CD4-positive, alpha-beta memory T cell (primary cell): ENCODE measurements around the gene CD83. TPM values are rescaled to one million over a fixed set of nuclear protein-coding genes. Genes with fewer than 3 reads are reported as not detected.

Source experiments
- CTCF ChIA-PET: fragments of 350-600 bp; sonication (Branson Sonifier 250); formaldehyde crosslinking; loops from one replicate; lab custom pipeline; 2021; ENCODE audit warnings: inconsistent platforms; ENCODE audit not compliant: partially characterized antibody; lab: Charles Lee
- POLR2A ChIA-PET: fragments of 350-600 bp; sonication (Branson Sonifier 250); formaldehyde crosslinking; loops from one replicate; lab custom pipeline; 2021; ENCODE audit not compliant: partially characterized antibody; lab: Charles Lee
- DNase-seq, 5 donors: peaks; one replicate each; pipeline versions ENCODE4 v3.0.0 to v3.0.0-alpha.2; 2020 to 2022; ENCODE audit warnings: mixed read lengths in 1 of 5
- H3K27ac ChIP-seq: one replicate; pipeline ENCODE4 v1.7.0; 2013; ENCODE audit warnings: low read depth, low read length
- H3K27me3 ChIP-seq: 2 replicates; pipeline ENCODE4 v1.7.0; 2013; ENCODE audit warnings: mild to moderate bottlenecking, low read length, moderate library complexity; ENCODE audit not compliant: insufficient read depth
- H3K36me3 ChIP-seq: 2 replicates; pipeline ENCODE4 v1.7.0; 2013; ENCODE audit warnings: mild to moderate bottlenecking, low read length, moderate library complexity; ENCODE audit not compliant: insufficient read depth
- H3K4me1 ChIP-seq: 2 replicates; pipeline ENCODE4 v1.7.0; 2013; ENCODE audit warnings: mild to moderate bottlenecking, low read length, moderate library complexity; ENCODE audit not compliant: insufficient read depth
- H3K4me3 ChIP-seq, 2 donors: one replicate each; pipeline ENCODE4 v1.7.0; 2013; ENCODE audit warnings: low read length in 2 of 2, mild to moderate bottlenecking in 1 of 2
- H3K9me3 ChIP-seq, 2 donors: one replicate each; pipeline ENCODE4 v1.7.0; 2013; ENCODE audit warnings: low read length in 2 of 2, control low read depth in 1 of 2; ENCODE audit not compliant: control insufficient read depth in 1 of 2
- H3K27ac Mint-ChIP-seq, 7 donors: one replicate each; pipeline ENCODE4 v1.8.0; 2020 to 2021; ENCODE audit warnings: mixed read lengths in 7 of 7, mild to moderate bottlenecking in 6 of 7, inconsistent platforms in 3 of 7, moderate library complexity in 3 of 7
- H3K27me3 Mint-ChIP-seq, 2 donors: one replicate each; pipeline ENCODE4 v1.8.0; 2020 to 2021; ENCODE audit warnings: mixed read lengths in 2 of 2
- H3K36me3 Mint-ChIP-seq, 2 donors: one replicate each; pipeline ENCODE4 v1.8.0; 2020 to 2021; ENCODE audit warnings: mixed read lengths in 2 of 2, inconsistent platforms in 1 of 2, mild to moderate bottlenecking in 1 of 2
- H3K4me1 Mint-ChIP-seq, 4 donors: one replicate each; pipeline ENCODE4 v1.8.0; 2020 to 2021; ENCODE audit warnings: mixed read lengths in 4 of 4, mild to moderate bottlenecking in 1 of 4
- H3K4me3 Mint-ChIP-seq, 8 donors: one replicate each; pipeline ENCODE4 v1.8.0; 2020 to 2021; ENCODE audit warnings: mixed read lengths in 8 of 8, mild to moderate bottlenecking in 7 of 8, moderate library complexity in 6 of 8, inconsistent platforms in 3 of 8
- H3K9me3 Mint-ChIP-seq, 8 donors: one replicate each; pipeline ENCODE4 v1.8.0; 2020 to 2021; ENCODE audit warnings: mixed read lengths in 8 of 8, mild to moderate bottlenecking in 5 of 8, inconsistent platforms in 3 of 8, moderate library complexity in 1 of 8
- intact Hi-C: fragments of 100-400 bp; cut with micrococcal nuclease; formaldehyde crosslinking; loops from one replicate; pipeline ENCODE4 v1.15.1; 2023
- polyA plus RNA-seq, 2 donors: library from polyadenylated mRNA; unstranded; fragments of 300-500 nt; fragmentation: Illumina TruSeq; gene quantifications; one replicate each; pipeline ENCODE4 v1.2.3, GENCODE V29; 2021
- total RNA-seq, 2 experiments: library from RNA; stranded (reverse); gene quantifications; one replicate each; pipeline ENCODE4 v1.2.3, GENCODE V29; 2021

Gene CD83
- total and polyA plus RNA-seq, 4 experiments from 2014 or later: 4.8 to 10.6 (median 6.4) TPM

DNA sequence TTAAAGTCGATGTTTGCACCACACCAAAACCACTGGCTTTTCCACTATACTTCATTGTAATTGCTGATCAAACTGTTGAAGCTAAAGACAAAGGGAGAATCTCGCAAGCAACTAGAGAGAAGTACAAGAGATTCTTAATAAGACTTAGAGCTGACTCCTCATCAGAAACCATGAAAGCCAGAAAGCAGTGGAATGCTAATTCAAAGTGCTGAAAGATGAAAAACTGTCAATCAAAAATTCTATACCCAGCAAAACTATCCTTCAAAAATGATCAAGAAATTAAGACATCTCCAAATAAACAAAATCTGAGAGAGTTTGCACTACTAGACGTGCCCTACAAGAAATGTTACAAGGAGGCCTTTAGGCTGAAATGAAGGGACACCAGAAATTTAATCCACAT, 52.6 kb downstream of the CD83 start:
- intact Hi-C loops: no loop called here
- CTCF ChIA-PET: no interaction called here

GRCh38 chr6:14172562-14172961, 55.0 kb downstream of the CD83 start:
- H3K4me3 ChIP-seq: no peak overlapping the region
- CTCF ChIA-PET: no interaction called here
- no peaks in the 10 kb centered on the region for H3K36me3 ChIP-seq
- H3K27ac ChIP-seq: no peak overlapping the region
- no peaks in the 10 kb centered on the region for H3K4me1 ChIP-seq
- peaks cover 3 to 42% (median 36%) of the 10 kb centered on the region in 8 donors for H3K9me3 Mint-ChIP-seq
- intact Hi-C loops: no loop called here
- no peak overlapping the region for H3K4me3 Mint-ChIP-seq
- peaks cover 0 to 2% of the 10 kb centered on the region in 2 donors for H3K27me3 Mint-ChIP-seq
- POLR2A ChIA-PET: no interaction called here
- H3K27ac Mint-ChIP-seq: no peak overlapping the region
- peaks cover 0 to 10% of the 10 kb centered on the region in 2 donors for H3K9me3 ChIP-seq
- DNase-seq: no peak
- H3K27me3 ChIP-seq: no peaks in the 10 kb centered on the region
- peaks cover 0 to 2% (median 0%) of the 10 kb centered on the region in 4 donors for H3K4me1 Mint-ChIP-seq
- H3K36me3 Mint-ChIP-seq: peaks cover 14 to 21% of the 10 kb centered on the region in 2 donors

More for the DNA sequence above, 52.6 kb downstream of the CD83 start:
- H3K4me1 ChIP-seq: no peaks in the 10 kb centered on the region
- Mint-ChIP-seq H3K36me3 (peaks cover 14 to 21% of the 10 kb centered on the region in 2 donors), H3K9me3 (peaks cover 3 to 44% (median 36%) of the 10 kb centered on the region in 8 donors), H3K27ac (no peak overlapping the region), H3K4me3 (no peak overlapping the region), H3K4me1 (peaks cover 0 to 2% (median 0%) of the 10 kb centered on the region in 4 donors), H3K27me3 (peaks cover 3 to 4% of the 10 kb centered on the region in 2 donors)
- no peaks in the 10 kb centered on the region for H3K36me3 ChIP-seq
- peaks cover 0 to 10% of the 10 kb centered on the region in 2 donors for H3K9me3 ChIP-seq
- DNase-seq: no peak
- H3K4me3 ChIP-seq: no peak overlapping the region
- H3K27ac ChIP-seq: no peak overlapping the region
- H3K27me3 ChIP-seq: no peaks in the 10 kb centered on the region
- POLR2A ChIA-PET: no interaction called here

GRCh38 chr6:14174226-14174625, 56.7 kb downstream of the CD83 start:
- Histone ChIP-seq H3K27me3 (no peaks in the 10 kb centered on the region), H3K9me3 (peaks cover 0 to 10% of the 10 kb centered on the region in 2 donors), H3K36me3 (no peaks in the 10 kb centered on the region), H3K27ac (no peak overlapping the region), H3K4me1 (no peaks in the 10 kb centered on the region), H3K4me3 (no peak overlapping the region)
- H3K36me3 Mint-ChIP-seq: peaks cover 8 to 9% of the 10 kb centered on the region in 2 donors
- H3K9me3 Mint-ChIP-seq: peaks cover 3 to 29% (median 24%) of the 10 kb centered on the region in 8 donors
- intact Hi-C loops: no loop called here
- H3K27me3 Mint-ChIP-seq: no peaks in the 10 kb centered on the region
- ChIA-PET CTCF (interaction anchor here (1.1 kb wide), 1 partner anchor 29 kb away, joined by 4 read pairs; no protein-coding TSS in a partner anchor), POLR2A (no interaction called here)
- DNase-seq: no peak
- H3K4me3 Mint-ChIP-seq: no peak overlapping the region
- peaks cover 0 to 2% (median 0%) of the 10 kb centered on the region in 4 donors for H3K4me1 Mint-ChIP-seq
- no peak overlapping the region for H3K27ac Mint-ChIP-seq

- intact Hi-C loops: no loop called here
- Mint-ChIP-seq H3K27ac (peak overlapping the region in 1 of 7 donors; percentile 49), H3K4me3 (no peak overlapping the region), H3K36me3 (peaks cover 5 to 8% of the 10 kb centered on the region in 2 donors), H3K9me3 (peaks cover 3 to 22% (median 17%) of the 10 kb centered on the region in 8 donors), H3K27me3 (no peaks in the 10 kb centered on the region), H3K4me1 (peaks cover 0 to 2% (median 0%) of the 10 kb centered on the region in 4 donors)
- Histone ChIP-seq H3K4me3 (no peak overlapping the region), H3K27me3 (no peaks in the 10 kb centered on the region), H3K4me1 (no peaks in the 10 kb centered on the region), H3K9me3 (peaks cover 0 to 5% of the 10 kb centered on the region in 2 donors), H3K27ac (no peak overlapping the region), H3K36me3 (no peaks in the 10 kb centered on the region)
- DNase-seq: no peak
- CTCF ChIA-PET: no interaction called here
- POLR2A ChIA-PET: no interaction called here
These were observed 57.4 kb downstream of the CD83 start for GRCh38 chr6:14174996-14175395.

DNA sequence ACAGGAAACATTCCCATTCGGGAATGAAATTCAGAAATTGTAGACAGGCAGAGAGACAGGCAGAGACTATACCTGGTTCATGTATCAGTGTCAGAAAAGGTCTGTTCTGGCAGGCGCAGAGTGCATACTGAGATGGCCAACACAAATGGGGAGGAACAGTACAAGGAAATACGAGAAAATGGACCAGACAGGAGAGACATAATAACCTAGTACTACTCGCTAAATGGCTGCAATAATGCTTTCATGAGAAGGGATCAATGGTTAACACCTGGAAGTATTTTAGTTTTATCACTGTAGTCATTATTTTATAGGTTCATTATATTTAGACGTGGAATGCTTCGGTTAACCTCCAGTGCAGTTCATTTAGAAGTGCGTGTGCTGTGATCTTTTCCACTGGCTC, 58.9 kb downstream of the CD83 start:
- Histone ChIP-seq H3K4me3 (no peak overlapping the region), H3K27ac (no peak overlapping the region), H3K4me1 (no peaks in the 10 kb centered on the region), H3K27me3 (no peaks in the 10 kb centered on the region), H3K9me3 (no peaks in the 10 kb centered on the region), H3K36me3 (no peaks in the 10 kb centered on the region)
- peaks cover 0 to 1% of the 10 kb centered on the region in 2 donors for H3K27me3 Mint-ChIP-seq
- H3K27ac Mint-ChIP-seq: no peak overlapping the region
- peaks cover 0 to 7% (median 3%) of the 10 kb centered on the region in 8 donors for H3K9me3 Mint-ChIP-seq
- intact Hi-C loops: no loop called here
- POLR2A ChIA-PET: no interaction called here
- H3K36me3 Mint-ChIP-seq: peaks cover under 1 to 1% of the 10 kb centered on the region in 2 donors
- H3K4me1 Mint-ChIP-seq: peaks cover 0 to 2% (median 0%) of the 10 kb centered on the region in 4 donors
- CTCF ChIA-PET: no interaction called here
- no peak overlapping the region for H3K4me3 Mint-ChIP-seq
- DNase-seq: no peak

DNA sequence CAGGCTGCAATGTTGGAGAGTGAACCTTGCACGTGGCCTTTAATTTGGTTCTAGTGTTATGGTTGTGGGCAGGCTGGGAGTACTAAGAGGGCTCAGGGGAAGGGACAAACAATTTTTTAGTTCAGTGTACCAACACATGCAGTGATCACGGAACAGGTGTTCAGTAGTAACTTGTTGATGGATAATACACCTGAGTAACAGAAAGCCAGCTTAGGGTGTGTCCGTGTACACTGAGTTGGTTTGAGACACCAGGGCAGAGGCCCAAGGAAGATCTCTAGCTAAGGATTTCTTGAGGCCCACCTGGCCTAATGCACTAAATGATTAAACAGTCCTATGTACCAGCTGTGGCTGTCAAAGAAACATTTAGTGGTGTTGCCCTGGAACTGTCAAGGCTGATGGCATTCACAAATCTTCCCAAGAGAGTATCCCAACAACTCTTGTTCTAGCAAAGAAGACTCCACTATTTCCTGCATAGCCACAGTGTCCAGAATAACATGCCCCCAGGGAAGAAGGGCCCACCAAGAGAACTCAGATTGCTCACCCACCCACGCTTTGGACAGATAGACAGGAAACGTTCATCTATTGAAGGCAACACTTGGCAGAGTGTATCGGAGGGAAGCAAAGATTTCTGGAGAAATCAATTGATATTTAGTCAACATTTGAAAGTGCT, 60.0 kb downstream of the CD83 start:
- intact Hi-C loops: no loop called here
- H3K27ac Mint-ChIP-seq: no peak overlapping the region

DNA sequence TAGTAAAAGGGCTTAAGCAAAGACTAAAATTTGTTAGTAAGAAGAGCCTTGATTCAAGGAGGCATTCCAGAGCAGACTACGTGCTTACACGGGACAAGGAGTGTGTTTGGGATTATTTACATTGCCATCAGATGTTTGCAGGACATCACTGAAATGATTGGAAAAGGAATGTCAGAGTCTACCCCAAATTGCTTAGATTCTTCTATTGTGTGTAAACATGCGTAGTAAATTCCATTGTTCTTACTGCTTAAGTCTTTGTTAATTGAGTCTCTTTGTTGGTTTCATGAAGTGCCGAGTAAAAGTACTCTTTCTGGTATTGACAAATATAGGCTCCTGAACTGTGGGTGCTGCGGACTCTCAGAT, 60.5 kb downstream of the CD83 start:
- CTCF ChIA-PET: no interaction called here
- H3K4me3 Mint-ChIP-seq: no peak overlapping the region
- Histone ChIP-seq H3K4me1 (no peaks in the 10 kb centered on the region), H3K27me3 (no peaks in the 10 kb centered on the region), H3K4me3 (no peak overlapping the region), H3K27ac (no peak overlapping the region), H3K36me3 (no peaks in the 10 kb centered on the region), H3K9me3 (no peaks in the 10 kb centered on the region)
- peaks cover 0 to 3% of the 10 kb centered on the region in 2 donors for H3K27me3 Mint-ChIP-seq
- no peak for DNase-seq
- intact Hi-C loops: no loop called here
- peaks cover 0 to under 1% (median 0%) of the 10 kb centered on the region in 8 donors for H3K9me3 Mint-ChIP-seq
- no peaks in the 10 kb centered on the region for H3K36me3 Mint-ChIP-seq
- POLR2A ChIA-PET: no interaction called here
- peaks cover 0 to 2% (median 0%) of the 10 kb centered on the region in 4 donors for H3K4me1 Mint-ChIP-seq
- no peak overlapping the region for H3K27ac Mint-ChIP-seq

More for the DNA sequence above, 60.0 kb downstream of the CD83 start:
- no peaks in the 10 kb centered on the region for H3K9me3 ChIP-seq
- DNase-seq: no peak
- no peaks in the 10 kb centered on the region for H3K36me3 ChIP-seq
- peaks cover 0 to 2% (median 0%) of the 10 kb centered on the region in 4 donors for H3K4me1 Mint-ChIP-seq
- H3K36me3 Mint-ChIP-seq: no peaks in the 10 kb centered on the region
- H3K9me3 Mint-ChIP-seq: peaks cover 0 to 5% (median 0%) of the 10 kb centered on the region in 8 donors
- no peaks in the 10 kb centered on the region for H3K4me1 ChIP-seq
- CTCF ChIA-PET: no interaction called here
- H3K4me3 Mint-ChIP-seq: no peak overlapping the region
- peaks cover 0 to 3% of the 10 kb centered on the region in 2 donors for H3K27me3 Mint-ChIP-seq
- POLR2A ChIA-PET: no interaction called here
- no peaks in the 10 kb centered on the region for H3K27me3 ChIP-seq
- H3K4me3 ChIP-seq: no peak overlapping the region
- H3K27ac ChIP-seq: no peak overlapping the region
